HepG2 (cell line): ENCODE data around the gene DNAJC12. TPM values are rescaled to one million over a fixed set of nuclear protein-coding genes. Genes with fewer than 3 reads are reported as not detected.

Experiments used
- ARNT2 ChIP-seq: sonication (generic); formaldehyde crosslinking; IDR thresholded peaks from 2 replicates; pipeline ENCODE4 v1.8.0; 2022; ENCODE audit warnings: mild to moderate bottlenecking, low read depth, missing genetic modification reagents, moderate library complexity
- CAMTA2 ChIP-seq: sonication (generic); formaldehyde crosslinking; IDR thresholded peaks from 2 replicates; pipeline ENCODE4 v1.4.0; 2020; ENCODE audit warnings: mild to moderate bottlenecking, missing genetic modification reagents, borderline replicate concordance
- DMAP1 ChIP-seq: IDR thresholded peaks from 2 replicates; pipeline ENCODE4 v1.6.1; 2016
- GPN1 ChIP-seq: sonication (generic); formaldehyde crosslinking; IDR thresholded peaks from 2 replicates; pipeline ENCODE4 v1.5.1; 2020; ENCODE audit warnings: missing genetic modification reagents, borderline replicate concordance
- HOXA5 ChIP-seq: sonication (generic); formaldehyde crosslinking; IDR thresholded peaks from 2 replicates; pipeline ENCODE4 v1.4.0; 2020; ENCODE audit warnings: missing genetic modification reagents
- KLF13 ChIP-seq: sonication (generic); formaldehyde crosslinking; IDR thresholded peaks from 2 replicates; pipeline ENCODE4 v1.4.0; 2020; ENCODE audit warnings: mild to moderate bottlenecking, missing genetic modification reagents
- KLF15 ChIP-seq: sonication (generic); formaldehyde crosslinking; IDR thresholded peaks from 2 replicates; pipeline ENCODE4 v1.8.1; 2023; ENCODE audit warnings: borderline replicate concordance, mild to moderate bottlenecking, inconsistent platforms, missing genetic modification reagents, mixed read lengths
- MATR3 ChIP-seq: sonication (generic); formaldehyde crosslinking; IDR thresholded peaks from 2 replicates; pipeline ENCODE4 v1.4.0; 2020; ENCODE audit warnings: missing genetic modification reagents
- MBNL3 ChIP-seq: fragments of 250-450 bp; sonication (Bioruptor Pico); conservative IDR thresholded peaks from 2 replicates; pipeline ENCODE4 v1.8.0; 2022; ENCODE audit warnings: mild to moderate bottlenecking, inconsistent platforms
- MZF1 ChIP-seq: sonication (generic); formaldehyde crosslinking; IDR thresholded peaks from 2 replicates; pipeline ENCODE4 v1.8.1; 2023; ENCODE audit warnings: mild to moderate bottlenecking, missing genetic modification reagents, borderline replicate concordance
- NFKB2 ChIP-seq: sonication (generic); formaldehyde crosslinking; IDR thresholded peaks from 2 replicates; pipeline ENCODE4 v1.4.0; 2020; ENCODE audit warnings: missing genetic modification reagents, borderline replicate concordance
- SCMH1 ChIP-seq: sonication (generic); formaldehyde crosslinking; IDR thresholded peaks from 2 replicates; pipeline ENCODE4 v1.9.0; 2021; ENCODE audit warnings: missing genetic modification reagents, mild to moderate bottlenecking, borderline replicate concordance
- TCF7L2 ChIP-seq: IDR thresholded peaks from 2 replicates; pipeline ENCODE4 v1.6.1; 2011; ENCODE audit warnings: mild to moderate bottlenecking, low read depth, low read length, moderate library complexity
- ZFP36 ChIP-seq: fragments of 150-350 bp; IDR thresholded peaks from 2 replicates; pipeline ENCODE4 v1.6.1; 2018; ENCODE audit warnings: borderline replicate concordance, low read length, low read depth; ENCODE audit not compliant: partially characterized antibody
- ZNF441 ChIP-seq: sonication (generic); formaldehyde crosslinking; IDR thresholded peaks from 2 replicates; pipeline ENCODE4 v1.7.0; 2021; ENCODE audit warnings: missing genetic modification reagents, borderline replicate concordance
- ZNF563 ChIP-seq: sonication (generic); formaldehyde crosslinking; IDR thresholded peaks from 2 replicates; pipeline ENCODE4 v1.8.0; 2022; ENCODE audit warnings: mild to moderate bottlenecking, moderate library complexity, missing genetic modification reagents
- ZNF781 ChIP-seq: sonication (generic); formaldehyde crosslinking; IDR thresholded peaks from 2 replicates; pipeline ENCODE4 v1.5.1; 2020; ENCODE audit warnings: borderline replicate concordance, mild to moderate bottlenecking, missing genetic modification reagents; ENCODE audit errors: not compliant biosample characterization
- ZNF792 ChIP-seq: IDR thresholded peaks from 2 replicates; pipeline ENCODE4 v1.6.1; 2016
- ZNF891 ChIP-seq: sonication (generic); formaldehyde crosslinking; IDR thresholded peaks from 2 replicates; pipeline ENCODE4 v1.5.0; 2020; ENCODE audit warnings: mild to moderate bottlenecking, missing genetic modification reagents
- polyA plus RNA-seq, 8 experiments: library from polyadenylated mRNA; depleted of rRNA in 3 of 8; stranded (reverse) in 7 of 8; unstranded in 1 of 8; fragments of >200 nt; fragmentation: Illumina TruSeq in 4 of 8; extraction: Trizol in 4 of 8; gene quantifications; 2 replicates each; pipeline versions ENCODE4 v1.2.1 to v1.2.3, GENCODE V29; 2011 to 2016; ENCODE audit warnings: low read depth in 4 of 8, missing spikeins in 1 of 8, mixed read lengths in 1 of 8; ENCODE audit not compliant: insufficient read depth in 1 of 8
- total RNA-seq, 5 experiments: library from RNA; depleted of rRNA; stranded (reverse); fragments of >200 nt; fragmentation: Illumina TruSeq; extraction: Trizol; gene quantifications; 2 replicates each; pipeline ENCODE4 v1.2.3, GENCODE V29; 2016; ENCODE audit warnings: low read depth in 1 of 5
- TF ChIP-seq, protein P1 (sequence below): sonication (generic); formaldehyde crosslinking; IDR thresholded peaks from 2 replicates; pipeline ENCODE4 v1.4.0; 2020; ENCODE audit warnings: missing genetic modification reagents
- TF ChIP-seq, protein P2 (sequence below): sonication (generic); formaldehyde crosslinking; IDR thresholded peaks from 2 replicates; pipeline ENCODE4 v1.8.0; 2022; ENCODE audit warnings: mild to moderate bottlenecking, missing genetic modification reagents; ENCODE audit not compliant: insufficient replicate concordance
- TF ChIP-seq, protein P3 (sequence below): sonication (generic); formaldehyde crosslinking; IDR thresholded peaks from 2 replicates; pipeline ENCODE4 v1.9.0; 2021; ENCODE audit warnings: missing genetic modification reagents, mild to moderate bottlenecking, borderline replicate concordance

DNAJC12 gene
- total and polyA plus RNA-seq, 2 of the 13 experiments (the other 11 are each of a cell fraction or from before 2014, with no cell fraction given): 11.6 to 43.9 TPM

DNA sequence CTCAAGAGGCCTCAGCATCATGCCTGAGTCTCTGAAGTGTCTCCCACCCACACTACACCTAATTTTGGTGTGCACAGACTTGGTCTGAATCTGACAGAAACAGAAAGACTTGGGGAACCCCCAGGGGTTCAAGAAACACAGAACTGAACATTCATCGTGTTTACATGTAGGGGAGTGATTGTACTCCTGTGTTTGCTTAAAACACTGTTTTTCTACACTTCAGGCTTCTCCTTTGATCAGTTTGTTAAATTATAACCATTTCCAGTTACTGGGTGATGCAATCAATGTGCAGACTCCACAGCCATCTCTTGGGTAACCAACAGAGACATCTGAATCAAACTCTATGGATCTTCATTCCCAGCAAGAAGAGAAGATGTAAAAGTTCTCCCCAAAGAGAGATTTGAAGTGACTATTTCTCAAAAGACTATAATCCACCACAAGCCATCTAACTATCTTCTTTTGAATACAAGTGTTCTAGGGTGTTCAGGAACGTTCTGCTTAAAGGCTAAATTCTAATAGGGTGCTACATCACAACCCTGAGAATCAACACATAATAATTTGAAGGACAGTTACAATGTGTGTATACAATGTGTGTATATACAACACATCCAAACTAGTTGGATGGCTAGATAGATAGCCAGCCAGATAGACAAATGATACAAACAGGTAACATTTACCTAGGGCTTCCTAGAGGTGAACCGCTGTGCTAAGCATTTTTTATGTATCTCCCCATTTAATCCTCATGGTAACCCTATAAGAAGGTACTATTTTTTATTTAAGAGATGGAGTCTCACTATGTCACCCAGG is 34.2 kb downstream of the DNAJC12 start (continued):
- TF ChIP-seq MZF1 (no peak), GPN1 (CRISPR knock-in tag) (no peak), SCMH1 (no peak), KLF15 (CRISPR knock-in tag) (no peak), ARNT2 (CRISPR knock-in tag) (no peak; the same call in 1 of the 2 replicates), MATR3 (no peak), HOXA5 (no peak), NFKB2 (CRISPR knock-in tag) (no peak), ZNF792 (CRISPR knock-in tag) (peak; percentile 47; the same call in 1 of the 2 replicates), ZNF563 (no peak), MBNL3 (CRISPR knock-in tag) (no peak), ZNF781 (no peak), CAMTA2 (CRISPR knock-in tag) (no peak), ZNF441 (0 out of 2 replicates have a peak, but pooled peaks have one; percentile 21), ZNF891 (CRISPR knock-in tag) (no peak), TCF7L2 (peak; percentile 94), DMAP1 (CRISPR knock-in tag) (no peak), KLF13 (CRISPR knock-in tag) (no peak), ZFP36 (no peak)
- TF ChIP-seq, protein P1, sequence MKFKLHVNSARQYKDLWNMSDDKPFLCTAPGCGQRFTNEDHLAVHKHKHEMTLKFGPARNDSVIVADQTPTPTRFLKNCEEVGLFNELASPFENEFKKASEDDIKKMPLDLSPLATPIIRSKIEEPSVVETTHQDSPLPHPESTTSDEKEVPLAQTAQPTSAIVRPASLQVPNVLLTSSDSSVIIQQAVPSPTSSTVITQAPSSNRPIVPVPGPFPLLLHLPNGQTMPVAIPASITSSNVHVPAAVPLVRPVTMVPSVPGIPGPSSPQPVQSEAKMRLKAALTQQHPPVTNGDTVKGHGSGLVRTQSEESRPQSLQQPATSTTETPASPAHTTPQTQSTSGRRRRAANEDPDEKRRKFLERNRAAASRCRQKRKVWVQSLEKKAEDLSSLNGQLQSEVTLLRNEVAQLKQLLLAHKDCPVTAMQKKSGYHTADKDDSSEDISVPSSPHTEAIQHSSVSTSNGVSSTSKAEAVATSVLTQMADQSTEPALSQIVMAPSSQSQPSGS: peak; percentile 94
- TF ChIP-seq, protein P2, sequence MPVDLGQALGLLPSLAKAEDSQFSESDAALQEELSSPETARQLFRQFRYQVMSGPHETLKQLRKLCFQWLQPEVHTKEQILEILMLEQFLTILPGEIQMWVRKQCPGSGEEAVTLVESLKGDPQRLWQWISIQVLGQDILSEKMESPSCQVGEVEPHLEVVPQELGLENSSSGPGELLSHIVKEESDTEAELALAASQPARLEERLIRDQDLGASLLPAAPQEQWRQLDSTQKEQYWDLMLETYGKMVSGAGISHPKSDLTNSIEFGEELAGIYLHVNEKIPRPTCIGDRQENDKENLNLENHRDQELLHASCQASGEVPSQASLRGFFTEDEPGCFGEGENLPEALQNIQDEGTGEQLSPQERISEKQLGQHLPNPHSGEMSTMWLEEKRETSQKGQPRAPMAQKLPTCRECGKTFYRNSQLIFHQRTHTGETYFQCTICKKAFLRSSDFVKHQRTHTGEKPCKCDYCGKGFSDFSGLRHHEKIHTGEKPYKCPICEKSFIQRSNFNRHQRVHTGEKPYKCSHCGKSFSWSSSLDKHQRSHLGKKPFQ (CRISPR knock-in tag): no peak
- TF ChIP-seq, protein P3, sequence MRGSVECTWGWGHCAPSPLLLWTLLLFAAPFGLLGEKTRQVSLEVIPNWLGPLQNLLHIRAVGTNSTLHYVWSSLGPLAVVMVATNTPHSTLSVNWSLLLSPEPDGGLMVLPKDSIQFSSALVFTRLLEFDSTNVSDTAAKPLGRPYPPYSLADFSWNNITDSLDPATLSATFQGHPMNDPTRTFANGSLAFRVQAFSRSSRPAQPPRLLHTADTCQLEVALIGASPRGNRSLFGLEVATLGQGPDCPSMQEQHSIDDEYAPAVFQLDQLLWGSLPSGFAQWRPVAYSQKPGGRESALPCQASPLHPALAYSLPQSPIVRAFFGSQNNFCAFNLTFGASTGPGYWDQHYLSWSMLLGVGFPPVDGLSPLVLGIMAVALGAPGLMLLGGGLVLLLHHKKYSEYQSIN (CRISPR knock-in tag): no peak
